Activated T-cell treated with anti-CD3 and anti-CD28 coated beads, Interleukin-2, amount 50 U/mL, for 4 hours (primary cell): ENCODE data around the gene CREB3. TPM values are rescaled to one million over a fixed set of nuclear protein-coding genes. Genes with fewer than 3 reads are reported as not detected.

ENCODE experiments used
- ATAC-seq, 2 donors: fragments of 200-7000 bp; cut with Tn5 transposase; one replicate each; pipeline ENCODE4 v1.10.0; 2021
- DNase-seq: peaks from one replicate; pipeline ENCODE4 v3.0.0-alpha.2; 2020
- H3K27me3 Mint-ChIP-seq: one replicate; pipeline ENCODE4 v1.8.0; 2021; ENCODE audit warnings: low read depth, mixed read lengths
- H3K36me3 Mint-ChIP-seq: one replicate; pipeline ENCODE4 v1.8.0; 2022; ENCODE audit warnings: mixed read lengths; ENCODE audit not compliant: insufficient read depth
- H3K4me1 Mint-ChIP-seq: one replicate; pipeline ENCODE4 v1.8.0; 2021; ENCODE audit warnings: low read depth, mixed read lengths
- H3K4me3 Mint-ChIP-seq: one replicate; pipeline ENCODE4 v1.8.0; 2021; ENCODE audit warnings: mild to moderate bottlenecking, moderate library complexity, mixed read lengths
- H3K9me3 Mint-ChIP-seq: one replicate; pipeline ENCODE4 v1.8.0; 2021; ENCODE audit warnings: mixed read lengths
- total RNA-seq, 3 donors: library from RNA; stranded (reverse); gene quantifications; one replicate each; pipeline ENCODE4 v1.2.1, GENCODE V29; 2021

The CREB3 gene
- total RNA-seq, 3 donors from 2014 or later, result 22.9 to 27.5 (median 23.6) TPM

GRCh38 chr9:35711501-35712428 is 20.7 kb upstream of the CREB3 start:
- Mint-ChIP-seq H3K27me3 (no peaks in the 10 kb centered on the region), H3K36me3 (peaks cover 64% of the 10 kb centered on the region), H3K4me3 (no peak overlapping the region), H3K9me3 (no peaks in the 10 kb centered on the region), H3K4me1 (peaks cover 3% of the 10 kb centered on the region)
- ATAC-seq, result peak in 1 of 2 donors; percentile 50
- DNase-seq, result no peak

- Mint-ChIP-seq H3K27me3 (no peaks in the 10 kb centered on the region), H3K4me1 (peaks cover 3% of the 10 kb centered on the region), H3K36me3 (peaks cover 61% of the 10 kb centered on the region), H3K9me3 (no peaks in the 10 kb centered on the region), H3K4me3 (no peak overlapping the region)
- DNase-seq (no peak), ATAC-seq (no peak)
These were observed 19.6 kb upstream of the CREB3 start for GRCh38 chr9:35712762-35713400.

GRCh38 chr9:35713578-35713977 is 18.9 kb upstream of the CREB3 start:
- H3K27me3 Mint-ChIP-seq, result no peaks in the 10 kb centered on the region
- no peak overlapping the region for H3K4me3 Mint-ChIP-seq
- DNase-seq (no peak), ATAC-seq (no peak)
- peaks cover 60% of the 10 kb centered on the region for H3K36me3 Mint-ChIP-seq
- H3K4me1 Mint-ChIP-seq, result peaks cover 3% of the 10 kb centered on the region
- no peaks in the 10 kb centered on the region for H3K9me3 Mint-ChIP-seq

GRCh38 chr9:35714123-35714522 is 18.3 kb upstream of the CREB3 start:
- no peak for ATAC-seq

GRCh38 chr9:35714579-35715252 is 17.8 kb upstream of the CREB3 start:
- no peaks in the 10 kb centered on the region for H3K9me3 Mint-ChIP-seq
- H3K27me3 Mint-ChIP-seq, result no peaks in the 10 kb centered on the region
- DNase-seq, result no peak
- no peak for ATAC-seq
- H3K4me1 Mint-ChIP-seq, result peaks cover 3% of the 10 kb centered on the region
- no peak overlapping the region for H3K4me3 Mint-ChIP-seq
- peaks cover 64% of the 10 kb centered on the region for H3K36me3 Mint-ChIP-seq

More at GRCh38 chr9:35714123-35714522, 18.3 kb upstream of the CREB3 start:
- DNase-seq, result no peak
- Mint-ChIP-seq H3K4me3 (no peak overlapping the region), H3K27me3 (no peaks in the 10 kb centered on the region), H3K4me1 (peaks cover 3% of the 10 kb centered on the region), H3K9me3 (no peaks in the 10 kb centered on the region), H3K36me3 (peaks cover 61% of the 10 kb centered on the region)

GRCh38 chr9:35716230-35716629 is 16.2 kb upstream of the CREB3 start:
- ATAC-seq (no peak), DNase-seq (no peak)
- Mint-ChIP-seq H3K36me3 (peaks cover 59% of the 10 kb centered on the region), H3K4me3 (no peak overlapping the region), H3K9me3 (no peaks in the 10 kb centered on the region), H3K4me1 (peaks cover 3% of the 10 kb centered on the region), H3K27me3 (no peaks in the 10 kb centered on the region)

GRCh38 chr9:35717132-35717870 is 15.2 kb upstream of the CREB3 start:
- no peaks in the 10 kb centered on the region for H3K4me1 Mint-ChIP-seq
- no peaks in the 10 kb centered on the region for H3K27me3 Mint-ChIP-seq
- no peaks in the 10 kb centered on the region for H3K9me3 Mint-ChIP-seq
- no peak for ATAC-seq
- peaks cover 60% of the 10 kb centered on the region for H3K36me3 Mint-ChIP-seq
- no peak for DNase-seq
- H3K4me3 Mint-ChIP-seq, result no peak overlapping the region

GRCh38 chr9:35718721-35719511 is 13.6 kb upstream of the CREB3 start:
- Mint-ChIP-seq H3K9me3 (no peaks in the 10 kb centered on the region), H3K4me3 (no peak overlapping the region), H3K36me3 (peaks cover 72% of the 10 kb centered on the region), H3K27me3 (no peaks in the 10 kb centered on the region), H3K4me1 (no peaks in the 10 kb centered on the region)
- DNase-seq (no peak), ATAC-seq (no peak)

GRCh38 chr9:35719546-35719945 is 12.9 kb upstream of the CREB3 start:
- no peak for DNase-seq
- peaks cover 1% of the 10 kb centered on the region for H3K4me1 Mint-ChIP-seq
- H3K9me3 Mint-ChIP-seq, result no peaks in the 10 kb centered on the region
- no peaks in the 10 kb centered on the region for H3K27me3 Mint-ChIP-seq
- no peak overlapping the region for H3K4me3 Mint-ChIP-seq
- no peak for ATAC-seq
- peaks cover 74% of the 10 kb centered on the region for H3K36me3 Mint-ChIP-seq

- no peak for ATAC-seq
- H3K4me1 Mint-ChIP-seq, result peaks cover 4% of the 10 kb centered on the region
- H3K4me3 Mint-ChIP-seq, result no peak overlapping the region
- no peaks in the 10 kb centered on the region for H3K9me3 Mint-ChIP-seq
- peaks cover 53% of the 10 kb centered on the region for H3K36me3 Mint-ChIP-seq
- no peak for DNase-seq
- no peaks in the 10 kb centered on the region for H3K27me3 Mint-ChIP-seq
These were observed 9.0 kb upstream of the CREB3 start for GRCh38 chr9:35723426-35723825.

GRCh38 chr9:35723908-35724307 is 8.6 kb upstream of the CREB3 start:
- DNase-seq, result no peak
- Mint-ChIP-seq H3K9me3 (no peaks in the 10 kb centered on the region), H3K4me3 (no peak overlapping the region), H3K27me3 (no peaks in the 10 kb centered on the region), H3K36me3 (peaks cover 51% of the 10 kb centered on the region), H3K4me1 (peaks cover 4% of the 10 kb centered on the region)
- no peak for ATAC-seq

- ATAC-seq (no peak), DNase-seq (no peak)
- Mint-ChIP-seq H3K4me3 (no peak overlapping the region), H3K9me3 (no peaks in the 10 kb centered on the region), H3K36me3 (peaks cover 41% of the 10 kb centered on the region), H3K27me3 (no peaks in the 10 kb centered on the region), H3K4me1 (peaks cover 4% of the 10 kb centered on the region)
These were observed 7.1 kb upstream of the CREB3 start for GRCh38 chr9:35725362-35725761.

GRCh38 chr9:35726931-35727330 is 5.5 kb upstream of the CREB3 start:
- peaks cover 30% of the 10 kb centered on the region for H3K36me3 Mint-ChIP-seq
- DNase-seq (peak; percentile 28), ATAC-seq (peak; percentile 32 to 35)
- H3K27me3 Mint-ChIP-seq, result no peaks in the 10 kb centered on the region
- no peaks in the 10 kb centered on the region for H3K9me3 Mint-ChIP-seq
- peaks cover 4% of the 10 kb centered on the region for H3K4me1 Mint-ChIP-seq
- H3K4me3 Mint-ChIP-seq, result peak overlapping the region; percentile 40
